ENCODE data around the gene IMMP1L. TPM values are rescaled to one million over a fixed set of nuclear protein-coding genes. Genes with fewer than 3 reads are reported as not detected.

IMMP1L gene
- total RNA-seq, 1 donor from 2014 or later, result 7.2 TPM

DNA sequence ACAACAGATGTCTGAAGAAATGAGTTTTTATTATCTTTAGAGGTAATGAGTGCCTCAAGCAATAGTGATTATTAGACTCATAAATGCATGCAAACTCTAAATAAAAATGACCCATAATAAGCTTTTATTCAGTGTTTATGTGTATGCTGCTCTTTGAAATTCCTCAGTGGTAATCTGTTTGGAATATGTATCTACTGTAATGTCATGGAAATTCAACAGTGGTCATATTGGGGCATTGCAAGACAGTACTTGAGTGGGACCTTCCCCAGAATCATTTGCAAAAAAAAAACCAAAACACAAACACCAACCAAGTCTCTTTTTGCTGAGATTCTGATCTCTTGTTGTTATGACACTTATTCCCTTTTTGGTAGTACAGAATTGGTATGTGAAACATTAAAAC is 104.8 kb downstream of the IMMP1L start:
- DNase-seq (ENCODE audit: low read depth, low spot score), result no peak

DNA sequence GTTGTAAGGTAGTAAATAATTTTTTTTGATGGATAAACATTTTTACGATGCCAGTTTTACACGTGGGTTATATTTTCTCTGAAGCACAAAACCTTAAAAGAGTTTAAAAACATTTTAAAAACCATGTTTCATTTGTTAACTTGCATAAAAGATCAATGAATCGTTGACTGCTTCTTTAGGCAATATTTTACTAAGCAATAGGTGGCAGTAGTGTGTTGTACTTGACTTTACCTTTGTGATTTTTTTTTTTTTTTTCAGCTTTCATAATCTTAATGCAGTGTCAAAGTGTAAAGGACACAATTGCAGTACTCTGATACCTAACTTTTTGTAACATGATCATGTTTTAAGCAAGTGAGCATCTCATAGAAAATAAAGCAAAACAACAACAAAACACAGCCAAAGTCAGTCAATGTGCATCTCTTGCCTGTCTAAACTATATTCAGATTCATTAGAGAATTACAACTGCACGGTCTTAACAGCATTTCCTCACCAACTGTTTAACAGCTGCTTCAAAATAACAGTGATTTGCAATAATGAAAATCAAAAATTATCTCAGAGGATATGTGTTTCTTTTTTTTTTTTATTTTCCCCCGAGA is 112.1 kb downstream of the IMMP1L start:
- DNase-seq (ENCODE audit: low read depth, low spot score), result no peak

DNA sequence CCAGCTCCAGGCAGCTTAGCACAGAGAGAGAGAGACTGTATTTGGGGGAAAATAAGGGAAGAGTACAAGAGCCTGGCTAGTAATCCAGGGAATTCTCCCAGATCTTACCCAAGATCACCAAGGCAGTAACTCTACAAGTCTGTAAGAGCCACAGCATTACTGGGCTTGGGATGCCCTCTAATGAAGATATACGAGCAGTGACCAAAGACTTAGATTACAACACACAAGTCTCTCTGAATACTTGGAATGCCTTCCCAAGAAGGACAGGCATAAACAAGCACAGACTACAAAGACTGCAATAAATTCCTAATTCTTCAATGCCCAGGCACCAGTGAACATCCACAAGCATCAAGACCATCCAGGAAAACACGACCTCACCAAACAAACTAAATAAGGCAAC is 122.0 kb downstream of the IMMP1L start:
- no peak for DNase-seq (ENCODE audit: low read depth, low spot score)

DNA sequence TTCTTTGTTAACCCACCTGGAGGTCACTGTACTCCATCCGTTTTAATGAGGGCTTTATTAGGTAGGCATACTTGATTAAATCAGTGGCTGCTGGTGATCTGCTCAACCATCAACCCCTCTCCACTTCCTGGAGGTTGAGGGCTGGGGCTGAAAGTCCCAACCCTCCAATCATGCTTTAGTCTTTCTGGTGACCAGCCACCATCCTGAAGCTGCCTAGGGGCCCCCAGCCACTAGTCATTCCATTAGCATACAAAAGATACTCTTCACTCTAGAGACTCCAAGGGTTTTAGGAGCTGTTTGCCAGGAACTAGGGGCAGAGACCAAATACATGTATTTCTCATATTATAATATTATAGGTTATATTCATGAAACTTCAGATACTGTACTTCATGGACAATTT is 126.3 kb downstream of the IMMP1L start:
- DNase-seq (ENCODE audit: low read depth, low spot score), result no peak

Other genes with a start within 250 kb of the IMMP1L start
- 0.07 TPM in 1 of 2 replicates, not detected in the other for gene DCDC1, start 139.9 kb downstream of the IMMP1L start, total RNA-seq
- gene DNAJC24, start 139.8 kb downstream of the IMMP1L start, total RNA-seq, result 15.6 and 16.2 TPM in 2 replicates
- gene ELP4, start 145 bp upstream of the IMMP1L start, total RNA-seq, result 15.0 and 21.3 TPM in 2 replicates

All from pulmonary artery endothelial cell (primary cell).